DMS79 treated with DMSO at 0.1 percent for 48 hours (cell line): ENCODE results near the gene RALGPS1.

Experiments used
- DNase-seq: peaks from one replicate; lab custom pipeline; 2025; lab: John Stamatoyannopoulos, UW

Gene RALGPS1, protein sequence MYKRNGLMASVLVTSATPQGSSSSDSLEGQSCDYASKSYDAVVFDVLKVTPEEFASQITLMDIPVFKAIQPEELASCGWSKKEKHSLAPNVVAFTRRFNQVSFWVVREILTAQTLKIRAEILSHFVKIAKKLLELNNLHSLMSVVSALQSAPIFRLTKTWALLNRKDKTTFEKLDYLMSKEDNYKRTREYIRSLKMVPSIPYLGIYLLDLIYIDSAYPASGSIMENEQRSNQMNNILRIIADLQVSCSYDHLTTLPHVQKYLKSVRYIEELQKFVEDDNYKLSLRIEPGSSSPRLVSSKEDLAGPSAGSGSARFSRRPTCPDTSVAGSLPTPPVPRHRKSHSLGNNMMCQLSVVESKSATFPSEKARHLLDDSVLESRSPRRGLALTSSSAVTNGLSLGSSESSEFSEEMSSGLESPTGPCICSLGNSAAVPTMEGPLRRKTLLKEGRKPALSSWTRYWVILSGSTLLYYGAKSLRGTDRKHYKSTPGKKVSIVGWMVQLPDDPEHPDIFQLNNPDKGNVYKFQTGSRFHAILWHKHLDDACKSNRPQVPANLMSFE

GRCh38 chr9:126914458-126915280 is at the start of gene RALGPS1:
Gene RALGPS1, plus strand, starts transcription at chr9:126914782. Its CDS starts 47,508 bp downstream, at chr9:126962290.
- peak; percentile 93 for DNase-seq

DNA sequence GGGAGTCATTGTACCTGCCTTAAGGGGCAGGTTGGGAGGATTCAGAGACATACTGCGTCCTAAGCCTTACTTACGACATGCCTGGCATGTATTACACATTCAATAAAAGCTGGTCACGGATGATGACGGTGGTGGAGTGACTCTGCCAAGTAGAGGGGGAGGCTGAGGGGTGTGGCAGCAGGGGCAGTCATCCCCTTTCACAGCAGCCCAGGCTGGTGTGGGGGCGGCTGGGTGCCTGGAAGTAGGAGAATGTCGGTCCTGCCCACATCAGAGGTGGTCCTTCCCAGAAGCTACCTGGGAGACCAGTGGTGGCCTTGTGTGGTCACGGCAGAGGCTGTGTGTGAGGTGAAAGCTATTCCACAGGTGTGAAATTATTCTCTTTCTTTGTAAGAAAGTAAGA is 45.2 kb upstream of the RALGPS1 start:
- DNase-seq, result no peak

GRCh38 chr9:126872516-126872915 is 42.1 kb upstream of the RALGPS1 start:
- no peak for DNase-seq

- DNase-seq, result no peak
Measured at GRCh38 chr9:126874546-126875314, 39.9 kb upstream of the RALGPS1 start.

GRCh38 chr9:126875756-126876510 is 38.6 kb upstream of the RALGPS1 start:
- DNase-seq, result no peak

DNA sequence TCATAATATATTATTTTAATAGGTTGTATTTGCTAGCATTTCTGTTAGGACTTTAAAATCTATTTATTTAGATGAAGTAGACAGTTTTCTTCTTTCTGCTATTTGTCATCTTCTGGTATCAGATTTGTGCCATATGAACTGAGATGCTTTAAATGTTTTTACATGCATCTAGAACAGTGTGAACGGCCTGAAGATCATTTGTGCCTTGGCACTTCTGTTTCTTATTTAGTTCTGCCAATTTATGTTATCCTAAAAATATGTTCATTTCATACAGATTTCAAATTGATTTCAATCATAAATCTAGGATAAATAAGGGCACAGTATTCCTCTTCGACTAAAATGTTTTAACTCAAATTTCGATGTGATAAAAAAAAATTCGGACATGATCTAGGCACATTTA is 38.1 kb upstream of the RALGPS1 start:
- no peak for DNase-seq

DNA sequence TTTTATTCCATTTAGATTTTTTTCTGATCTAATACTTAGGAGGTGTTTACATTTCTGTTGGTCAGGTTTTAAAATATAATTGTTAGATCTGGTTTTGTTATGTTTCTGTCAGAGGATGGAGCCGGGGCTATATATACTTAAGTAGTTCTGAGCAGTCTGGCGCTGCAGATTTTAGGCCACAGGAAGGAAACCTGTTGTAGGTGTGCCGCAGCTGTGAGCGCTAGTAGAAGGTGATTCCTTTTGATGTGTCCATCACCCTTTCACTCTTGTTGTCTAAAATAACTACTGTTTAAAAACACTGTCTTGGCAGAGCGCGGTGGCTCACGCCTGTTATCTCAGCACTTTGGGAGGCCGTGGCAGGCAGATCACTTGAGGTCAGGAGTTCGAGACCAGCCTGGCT is 37.2 kb upstream of the RALGPS1 start:
- DNase-seq, result no peak

DNA sequence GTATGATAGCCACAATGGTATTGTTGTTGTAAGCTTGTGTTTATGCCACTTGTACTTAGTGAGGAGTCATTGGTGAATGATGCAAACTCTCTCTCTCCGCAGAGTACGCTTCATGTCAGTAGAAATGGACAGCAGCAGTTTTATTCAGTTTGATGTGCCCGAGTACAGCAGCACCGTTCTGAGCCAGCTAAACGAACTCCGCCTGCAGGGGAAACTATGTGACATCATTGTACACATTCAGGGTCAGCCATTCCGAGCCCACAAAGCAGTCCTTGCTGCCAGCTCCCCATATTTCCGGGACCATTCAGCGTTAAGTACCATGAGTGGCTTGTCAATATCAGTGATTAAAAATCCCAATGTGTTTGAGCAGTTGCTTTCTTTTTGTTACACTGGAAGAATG is 35.3 kb upstream of the RALGPS1 start:
- DNase-seq, result no peak

- DNase-seq, result no peak
Measured at GRCh38 chr9:126880226-126880946, 34.2 kb upstream of the RALGPS1 start.

DNA sequence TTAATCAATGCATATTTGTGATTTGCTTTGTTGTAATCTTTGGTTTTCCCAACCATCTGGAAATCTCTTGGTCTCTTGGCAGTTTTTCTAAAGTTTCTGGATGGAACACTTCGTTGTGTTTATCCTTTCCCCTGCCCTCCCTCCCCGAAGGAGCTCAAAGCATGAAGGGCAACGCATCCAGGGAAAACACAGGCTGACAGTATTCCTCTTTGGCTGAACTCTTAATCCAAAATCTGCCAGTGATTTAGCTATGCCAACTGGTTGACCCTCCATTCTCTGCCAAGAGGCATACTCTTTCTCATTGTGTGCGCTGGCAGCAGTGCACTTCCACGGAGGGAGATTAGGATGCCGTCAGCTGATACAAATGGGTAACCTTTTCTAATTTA is 33.6 kb upstream of the RALGPS1 start:
- no peak for DNase-seq

DNA sequence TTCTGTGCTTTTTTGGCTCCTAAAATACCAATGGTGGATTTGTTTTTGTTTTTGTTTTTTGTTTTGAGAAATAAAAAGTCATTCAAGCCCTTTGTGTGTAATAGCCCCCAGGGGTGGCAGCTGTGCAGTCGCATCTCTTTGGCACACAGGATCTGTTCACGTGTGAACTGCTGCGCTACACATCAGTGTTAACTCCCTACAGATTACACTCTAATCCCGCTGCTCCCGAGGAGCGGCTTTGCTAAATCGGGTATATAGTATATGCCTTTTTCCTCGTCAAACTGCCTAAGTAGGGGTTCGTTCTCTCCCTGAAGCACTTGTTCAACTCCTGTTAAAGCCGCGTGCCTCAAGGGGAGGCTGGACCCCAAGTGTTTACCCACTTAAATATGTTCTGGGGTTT is 31.8 kb upstream of the RALGPS1 start:
- DNase-seq, result no peak

GRCh38 chr9:126883636-126884035 is 30.9 kb upstream of the RALGPS1 start:
- DNase-seq, result no peak

GRCh38 chr9:126885131-126885641 is 29.4 kb upstream of the RALGPS1 start:
- DNase-seq, result no peak

DNA sequence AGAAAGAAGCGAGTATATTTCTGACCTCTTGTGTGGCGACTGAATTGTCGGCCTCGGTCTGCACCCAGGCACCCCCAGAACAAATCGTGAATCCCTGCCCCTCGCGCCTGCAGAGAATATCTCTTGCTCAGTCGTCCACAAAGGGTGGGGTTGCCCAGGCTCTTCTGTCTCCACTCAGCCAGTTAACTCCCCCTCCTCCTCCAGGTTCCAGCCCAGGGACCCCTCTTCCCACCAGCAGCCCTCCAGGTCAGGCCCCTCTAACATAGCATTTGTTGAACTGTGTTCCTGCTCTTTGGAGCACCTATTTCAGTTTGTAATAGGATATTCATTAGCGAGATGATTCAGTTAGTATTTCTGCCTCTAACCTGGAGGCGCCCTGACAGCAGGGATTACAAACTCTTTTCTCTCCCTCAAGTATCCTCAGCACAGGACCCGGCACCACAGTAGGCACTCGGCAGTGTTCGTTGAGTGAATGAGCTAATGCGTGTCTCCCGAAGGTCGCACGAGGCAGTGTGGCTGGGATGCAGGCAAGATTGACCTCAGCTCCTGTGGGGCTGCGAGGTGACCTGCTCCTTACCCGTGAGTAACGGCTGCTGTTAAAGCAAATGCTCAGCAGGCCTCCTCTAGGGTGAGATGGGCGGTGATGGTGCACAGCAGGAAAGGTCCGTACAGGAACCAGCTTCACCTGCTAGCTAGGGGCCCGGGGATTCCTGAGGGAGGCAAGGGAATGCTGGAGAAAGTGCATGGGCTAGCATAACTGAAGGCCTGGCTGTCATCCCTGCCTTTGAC is 28.4 kb upstream of the RALGPS1 start:
- DNase-seq, result no peak

DNA sequence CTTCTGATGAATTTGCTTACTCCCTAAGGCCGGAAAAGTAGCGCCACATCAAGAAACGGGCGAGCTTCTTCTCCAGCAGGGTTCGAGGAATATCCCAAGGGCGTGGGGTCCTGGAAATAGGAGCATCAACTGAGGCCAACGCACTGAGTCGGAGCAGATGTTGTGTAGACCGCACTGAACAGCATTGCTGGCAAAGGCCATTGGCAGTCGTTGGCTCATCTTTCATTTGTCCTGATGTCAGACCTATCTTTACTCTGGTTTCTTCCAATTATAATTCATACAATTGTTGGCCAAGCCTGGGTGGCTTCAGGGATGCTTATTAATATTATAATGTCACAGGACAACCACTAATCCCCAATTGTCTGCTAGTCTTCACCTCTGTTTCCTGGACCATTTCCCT is 27.7 kb upstream of the RALGPS1 start:
- DNase-seq, result no peak

GRCh38 chr9:126891676-126892075 is 22.9 kb upstream of the RALGPS1 start:
- no peak for DNase-seq

- no peak for DNase-seq
Measured at GRCh38 chr9:126893079-126893478, 21.5 kb upstream of the RALGPS1 start.

DNA sequence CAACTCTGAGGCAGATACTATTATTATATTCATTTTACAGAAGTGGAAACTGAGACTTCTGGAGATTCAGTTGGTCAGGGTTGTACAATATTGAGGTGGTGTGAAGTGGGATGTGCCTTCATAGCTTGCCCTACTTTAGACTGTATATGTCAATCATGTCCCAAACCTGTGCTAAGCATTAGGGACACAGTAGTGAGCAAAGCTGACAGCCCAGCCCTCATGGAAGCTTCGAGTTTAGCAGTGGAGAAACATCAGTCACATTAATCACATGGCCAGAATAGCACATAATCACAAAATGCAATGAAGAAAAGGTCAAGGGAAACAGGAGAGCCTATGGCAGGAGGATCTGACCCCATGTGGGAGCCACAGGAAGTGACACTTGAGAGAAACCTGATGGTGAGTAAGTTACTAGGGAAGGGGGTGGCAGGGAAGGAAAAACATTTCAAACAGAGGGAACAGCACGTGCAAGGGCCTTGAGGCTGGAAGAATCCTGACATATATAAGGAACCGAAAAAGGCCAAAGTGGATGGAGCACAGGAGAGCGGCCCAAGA is 20.5 kb upstream of the RALGPS1 start:
- DNase-seq, result no peak

DNA sequence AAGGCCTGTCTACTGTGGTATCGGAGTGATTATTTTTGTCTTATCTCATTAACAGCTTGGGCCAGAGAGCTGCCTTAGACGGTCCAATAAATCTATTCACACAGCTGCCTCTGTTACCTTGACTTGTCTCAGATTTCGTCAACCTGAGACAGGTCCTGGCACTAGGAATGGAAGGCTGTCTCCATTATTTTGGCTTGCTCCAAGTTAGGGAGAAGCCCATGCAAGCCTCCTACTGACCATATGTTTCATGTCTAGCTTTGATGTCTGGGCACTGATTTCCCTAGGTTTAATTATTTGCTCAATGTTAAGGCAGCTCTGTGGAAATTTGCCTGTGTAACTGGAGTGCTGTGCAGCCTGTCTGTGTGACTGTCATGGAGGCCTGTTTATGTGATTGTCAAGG is 12.4 kb upstream of the RALGPS1 start:
- no peak for DNase-seq
